ENCODE data around the gene AGR3.

The AGR3 gene

DNA sequence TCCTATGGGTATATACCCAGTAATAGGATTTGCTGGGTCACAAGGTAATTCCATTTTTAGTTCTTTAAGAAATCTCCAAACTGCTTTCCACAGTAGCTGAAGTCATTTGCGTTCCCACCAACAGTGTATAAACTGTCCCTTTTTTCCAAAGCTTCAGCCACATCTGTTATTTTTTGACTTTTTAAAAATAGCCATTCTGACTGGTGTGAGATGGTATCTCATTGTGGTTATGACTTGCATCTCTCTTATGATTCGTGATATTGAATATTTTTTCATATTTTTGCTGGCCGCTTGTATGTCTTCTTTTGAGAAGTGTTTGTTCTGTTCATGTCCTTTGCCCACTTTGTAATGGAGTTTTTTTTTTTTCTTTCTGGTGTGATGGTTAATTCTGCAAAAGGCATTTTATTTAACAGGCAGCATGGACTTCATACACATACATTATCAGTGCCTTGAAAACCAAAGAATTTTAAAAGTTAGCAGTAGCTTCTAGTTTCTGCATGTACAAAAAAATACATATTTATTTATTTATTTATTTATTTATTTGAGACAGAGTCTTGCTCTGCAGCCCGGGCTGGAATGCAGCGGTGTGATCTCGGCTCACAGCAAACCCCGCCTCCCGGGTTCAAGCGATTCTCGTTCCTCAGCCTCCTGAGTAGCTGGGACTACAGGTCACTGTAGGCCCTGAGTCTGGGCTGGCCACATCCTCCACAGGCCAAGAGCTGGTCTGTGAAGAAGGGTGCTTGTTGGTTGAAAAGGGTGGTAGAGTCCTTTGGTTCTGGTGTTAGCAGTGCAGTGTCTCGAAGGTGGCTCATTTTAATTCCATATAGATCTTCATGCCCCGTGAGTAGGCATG, 32.3 kb downstream of the AGR3 start:
- H3K27me3 ChIP-seq (ENCODE audit: control insufficient read depth, insufficient read depth, low read length), result no peaks in the 10 kb centered on the region
- no peak overlapping the region for H3K4me3 ChIP-seq (ENCODE audit: low read length)
- H3K9ac ChIP-seq (ENCODE audit: low read length), result no peak overlapping the region
- no peaks in the 10 kb centered on the region for H3K36me3 ChIP-seq (ENCODE audit: control insufficient read depth, low read depth, low read length)
- H3K4me1 ChIP-seq (ENCODE audit: control insufficient read depth, low read depth, low read length), result no peaks in the 10 kb centered on the region
- no peaks in the 10 kb centered on the region for H3K9me3 ChIP-seq (ENCODE audit: control insufficient read depth, low read depth, low read length)
- H3K27ac ChIP-seq (ENCODE audit: low read length), result no peak overlapping the region

GRCh38 chr7:16847381-16847860, 34.4 kb downstream of the AGR3 start:
- H3K36me3 ChIP-seq (ENCODE audit: control insufficient read depth, low read depth, low read length), result no peaks in the 10 kb centered on the region
- H3K9me3 ChIP-seq (ENCODE audit: control insufficient read depth, low read depth, low read length), result no peaks in the 10 kb centered on the region
- no peaks in the 10 kb centered on the region for H3K27me3 ChIP-seq (ENCODE audit: control insufficient read depth, insufficient read depth, low read length)
- no peak overlapping the region for H3K4me3 ChIP-seq (ENCODE audit: low read length)
- H3K9ac ChIP-seq (ENCODE audit: low read length), result no peak overlapping the region
- no peaks in the 10 kb centered on the region for H3K4me1 ChIP-seq (ENCODE audit: control insufficient read depth, low read depth, low read length)
- no peak overlapping the region for H3K27ac ChIP-seq (ENCODE audit: low read length)

DNA sequence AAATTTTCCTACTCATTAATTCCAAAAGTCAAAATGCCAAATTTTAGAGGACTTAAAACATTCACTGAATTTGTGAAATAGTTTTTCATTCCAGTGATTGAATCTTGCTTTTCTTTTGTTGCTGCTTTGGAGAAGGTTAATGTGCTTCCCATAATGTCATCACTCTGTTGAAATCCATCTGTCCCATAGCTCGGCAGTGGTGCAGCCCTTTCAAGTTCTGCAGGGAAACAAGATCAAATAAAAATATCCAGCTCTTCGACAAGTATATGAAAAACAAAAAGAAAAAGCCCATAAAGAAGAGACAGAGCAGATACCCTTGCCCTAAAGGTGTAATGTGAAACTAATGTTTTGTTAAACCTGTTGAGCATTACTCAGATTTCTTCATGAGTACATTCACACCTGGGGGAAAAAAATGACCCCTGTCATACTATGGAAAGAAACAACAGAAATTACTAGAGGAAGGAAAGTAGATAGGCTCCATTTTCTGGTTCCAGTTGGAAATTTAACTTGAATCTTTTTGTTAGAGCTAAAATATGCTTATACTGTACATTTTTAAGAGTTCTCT, 35.1 kb downstream of the AGR3 start:
- Histone ChIP-seq H3K9ac (ENCODE audit: low read length) (no peak overlapping the region), H3K4me1 (ENCODE audit: control insufficient read depth, low read depth, low read length) (no peaks in the 10 kb centered on the region), H3K27ac (ENCODE audit: low read length) (no peak overlapping the region), H3K9me3 (ENCODE audit: control insufficient read depth, low read depth, low read length) (no peaks in the 10 kb centered on the region), H3K36me3 (ENCODE audit: control insufficient read depth, low read depth, low read length) (no peaks in the 10 kb centered on the region), H3K4me3 (ENCODE audit: low read length) (no peak overlapping the region), H3K27me3 (ENCODE audit: control insufficient read depth, insufficient read depth, low read length) (no peaks in the 10 kb centered on the region)

- Histone ChIP-seq H3K4me1 (ENCODE audit: control insufficient read depth, low read depth, low read length) (no peaks in the 10 kb centered on the region), H3K36me3 (ENCODE audit: control insufficient read depth, low read depth, low read length) (no peaks in the 10 kb centered on the region), H3K9me3 (ENCODE audit: control insufficient read depth, low read depth, low read length) (no peaks in the 10 kb centered on the region), H3K27me3 (ENCODE audit: control insufficient read depth, insufficient read depth, low read length) (no peaks in the 10 kb centered on the region), H3K9ac (ENCODE audit: low read length) (no peak overlapping the region), H3K27ac (ENCODE audit: low read length) (no peak overlapping the region), H3K4me3 (ENCODE audit: low read length) (no peak overlapping the region)
Observed at GRCh38 chr7:16845746-16846145, 36.0 kb downstream of the AGR3 start.

DNA sequence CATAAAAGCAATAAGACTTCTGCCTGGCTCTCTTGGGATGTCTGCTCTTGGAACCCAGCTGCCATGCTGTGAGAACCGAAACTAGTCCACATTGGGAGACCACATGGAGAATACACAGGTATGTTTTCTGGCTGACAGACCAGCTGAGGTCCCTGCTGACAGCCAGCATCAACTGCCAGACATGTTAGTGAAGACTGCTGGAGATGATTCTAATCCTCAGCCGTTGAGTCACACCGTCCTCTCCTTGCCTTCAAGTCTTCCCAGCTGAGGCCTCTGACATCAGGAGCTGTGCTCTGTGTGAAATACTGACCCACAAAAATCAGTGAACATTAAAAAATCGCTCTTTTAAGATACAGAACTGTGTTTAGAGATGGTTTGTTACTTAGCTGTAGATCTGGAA, 40.1 kb downstream of the AGR3 start:
- Histone ChIP-seq H3K27ac (ENCODE audit: low read length) (no peak overlapping the region), H3K4me1 (ENCODE audit: control insufficient read depth, low read depth, low read length) (no peaks in the 10 kb centered on the region), H3K4me3 (ENCODE audit: low read length) (no peak overlapping the region), H3K27me3 (ENCODE audit: control insufficient read depth, insufficient read depth, low read length) (no peaks in the 10 kb centered on the region), H3K9ac (ENCODE audit: low read length) (no peak overlapping the region), H3K36me3 (ENCODE audit: control insufficient read depth, low read depth, low read length) (no peaks in the 10 kb centered on the region), H3K9me3 (ENCODE audit: control insufficient read depth, low read depth, low read length) (no peaks in the 10 kb centered on the region)

GRCh38 chr7:16840094-16840493, 41.7 kb downstream of the AGR3 start:
- no peaks in the 10 kb centered on the region for H3K27me3 ChIP-seq (ENCODE audit: control insufficient read depth, insufficient read depth, low read length)
- H3K27ac ChIP-seq (ENCODE audit: low read length), result no peak overlapping the region
- H3K9me3 ChIP-seq (ENCODE audit: control insufficient read depth, low read depth, low read length), result no peaks in the 10 kb centered on the region
- H3K4me1 ChIP-seq (ENCODE audit: control insufficient read depth, low read depth, low read length), result no peaks in the 10 kb centered on the region
- H3K4me3 ChIP-seq (ENCODE audit: low read length), result no peak overlapping the region
- no peak overlapping the region for H3K9ac ChIP-seq (ENCODE audit: low read length)
- no peaks in the 10 kb centered on the region for H3K36me3 ChIP-seq (ENCODE audit: control insufficient read depth, low read depth, low read length)

GRCh38 chr7:16839646-16840045, 42.1 kb downstream of the AGR3 start:
- H3K9ac ChIP-seq (ENCODE audit: low read length), result no peak overlapping the region
- no peak overlapping the region for H3K27ac ChIP-seq (ENCODE audit: low read length)
- no peaks in the 10 kb centered on the region for H3K36me3 ChIP-seq (ENCODE audit: control insufficient read depth, low read depth, low read length)
- H3K9me3 ChIP-seq (ENCODE audit: control insufficient read depth, low read depth, low read length), result no peaks in the 10 kb centered on the region
- H3K4me3 ChIP-seq (ENCODE audit: low read length), result no peak overlapping the region
- H3K4me1 ChIP-seq (ENCODE audit: control insufficient read depth, low read depth, low read length), result no peaks in the 10 kb centered on the region
- H3K27me3 ChIP-seq (ENCODE audit: control insufficient read depth, insufficient read depth, low read length), result no peaks in the 10 kb centered on the region

DNA sequence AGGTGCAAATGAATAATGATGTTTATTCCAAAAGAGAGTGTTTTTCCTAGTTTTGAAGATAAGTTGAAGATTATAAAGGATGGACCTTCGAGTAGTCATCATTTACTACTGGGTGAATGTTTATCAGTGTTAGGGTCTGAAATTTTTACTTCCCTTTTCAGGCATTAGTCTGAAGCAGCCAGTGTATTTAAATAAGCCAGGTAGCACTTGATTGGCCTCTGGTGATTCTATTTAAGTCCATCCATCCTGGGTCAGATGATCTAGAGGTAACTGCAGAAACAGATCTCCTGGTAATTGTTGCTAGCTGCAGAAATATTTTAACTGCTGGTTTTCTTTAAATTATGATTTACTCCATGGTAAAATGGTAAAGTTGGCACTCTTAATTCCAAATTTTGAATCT, 42.9 kb downstream of the AGR3 start:
- Histone ChIP-seq H3K9me3 (ENCODE audit: control insufficient read depth, low read depth, low read length) (no peaks in the 10 kb centered on the region), H3K27me3 (ENCODE audit: control insufficient read depth, insufficient read depth, low read length) (no peaks in the 10 kb centered on the region), H3K9ac (ENCODE audit: low read length) (no peak overlapping the region), H3K27ac (ENCODE audit: low read length) (no peak overlapping the region), H3K4me3 (ENCODE audit: low read length) (no peak overlapping the region), H3K4me1 (ENCODE audit: control insufficient read depth, low read depth, low read length) (no peaks in the 10 kb centered on the region), H3K36me3 (ENCODE audit: control insufficient read depth, low read depth, low read length) (no peaks in the 10 kb centered on the region)

- Histone ChIP-seq H3K9me3 (ENCODE audit: control insufficient read depth, low read depth, low read length) (no peaks in the 10 kb centered on the region), H3K9ac (ENCODE audit: low read length) (no peak overlapping the region), H3K27ac (ENCODE audit: low read length) (no peak overlapping the region), H3K4me1 (ENCODE audit: control insufficient read depth, low read depth, low read length) (no peaks in the 10 kb centered on the region), H3K27me3 (ENCODE audit: control insufficient read depth, insufficient read depth, low read length) (no peaks in the 10 kb centered on the region), H3K36me3 (ENCODE audit: control insufficient read depth, low read depth, low read length) (no peaks in the 10 kb centered on the region), H3K4me3 (ENCODE audit: low read length) (no peak overlapping the region)
Observed at GRCh38 chr7:16838386-16838785, 43.4 kb downstream of the AGR3 start.

DNA sequence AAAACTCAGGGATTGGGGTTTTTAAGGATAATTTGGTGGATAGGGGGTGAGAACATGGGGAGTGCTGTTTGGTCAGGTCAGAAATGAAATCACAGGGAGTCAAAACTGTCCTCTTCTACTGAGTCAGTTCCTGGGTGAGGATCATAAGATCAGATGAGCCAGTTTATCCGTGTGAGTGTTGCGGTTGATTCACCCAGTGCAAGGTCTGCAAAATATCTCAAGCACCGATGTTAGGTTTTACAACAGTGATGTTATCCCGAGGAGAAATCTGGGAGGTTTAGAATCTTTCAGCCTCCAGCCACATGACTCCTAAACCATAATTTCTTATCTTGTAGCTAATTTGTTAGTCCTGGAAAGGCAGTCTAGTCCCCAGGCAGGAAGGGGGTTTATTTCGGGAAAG, 45.3 kb downstream of the AGR3 start:
- Histone ChIP-seq H3K9me3 (ENCODE audit: control insufficient read depth, low read depth, low read length) (no peaks in the 10 kb centered on the region), H3K27me3 (ENCODE audit: control insufficient read depth, insufficient read depth, low read length) (no peaks in the 10 kb centered on the region), H3K27ac (ENCODE audit: low read length) (no peak overlapping the region), H3K4me1 (ENCODE audit: control insufficient read depth, low read depth, low read length) (no peaks in the 10 kb centered on the region), H3K4me3 (ENCODE audit: low read length) (no peak overlapping the region), H3K36me3 (ENCODE audit: control insufficient read depth, low read depth, low read length) (no peaks in the 10 kb centered on the region), H3K9ac (ENCODE audit: low read length) (no peak overlapping the region)

DNA sequence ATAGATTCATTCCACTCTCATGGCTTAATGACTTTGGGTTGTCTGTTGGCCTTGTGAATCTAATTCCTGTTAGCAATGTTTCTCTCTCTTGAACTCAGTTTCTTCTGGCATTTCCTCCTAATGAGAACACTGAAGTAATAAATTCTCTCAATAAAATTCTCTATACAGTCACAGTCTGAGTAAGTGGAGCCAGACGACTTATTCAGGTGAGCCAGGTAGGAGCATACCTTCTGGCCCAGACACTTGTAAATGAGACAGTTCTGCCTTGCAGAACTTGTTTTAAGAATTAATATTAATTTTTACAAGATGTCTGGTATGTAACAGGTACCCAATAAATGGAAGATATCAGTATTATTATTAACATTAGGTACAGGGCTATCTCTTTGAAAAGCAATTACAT, 48.4 kb downstream of the AGR3 start:
- Histone ChIP-seq H3K27me3 (ENCODE audit: control insufficient read depth, insufficient read depth, low read length) (no peaks in the 10 kb centered on the region), H3K9ac (ENCODE audit: low read length) (no peak overlapping the region), H3K27ac (ENCODE audit: low read length) (no peak overlapping the region), H3K36me3 (ENCODE audit: control insufficient read depth, low read depth, low read length) (no peaks in the 10 kb centered on the region), H3K4me3 (ENCODE audit: low read length) (no peak overlapping the region), H3K9me3 (ENCODE audit: control insufficient read depth, low read depth, low read length) (no peaks in the 10 kb centered on the region), H3K4me1 (ENCODE audit: control insufficient read depth, low read depth, low read length) (no peaks in the 10 kb centered on the region)

GRCh38 chr7:16826060-16826459, 55.7 kb downstream of the AGR3 start:
- Histone ChIP-seq H3K9ac (ENCODE audit: low read length) (no peak overlapping the region), H3K9me3 (ENCODE audit: control insufficient read depth, low read depth, low read length) (no peaks in the 10 kb centered on the region), H3K36me3 (ENCODE audit: control insufficient read depth, low read depth, low read length) (no peaks in the 10 kb centered on the region), H3K4me3 (ENCODE audit: low read length) (no peak overlapping the region), H3K27me3 (ENCODE audit: control insufficient read depth, insufficient read depth, low read length) (no peaks in the 10 kb centered on the region), H3K27ac (ENCODE audit: low read length) (no peak overlapping the region), H3K4me1 (ENCODE audit: control insufficient read depth, low read depth, low read length) (no peaks in the 10 kb centered on the region)

Data from iPS-18a (cell line).